GM19328 (cell line): ENCODE measurements around the gene TMEM106B.

ENCODE experiments used
- ATAC-seq: cut with Tn5 transposase; IDR thresholded peaks from one replicate; pipeline ENCODE4 v1.9.1; 2021; ENCODE audit warnings: mild to moderate bottlenecking, moderate library complexity; ENCODE audit not compliant: unreplicated experiment

Gene TMEM106B

GRCh38 chr7:12226756-12227155 lies 15.7 kb downstream of the TMEM106B start:
- ATAC-seq, result no peak

GRCh38 chr7:12228024-12228423 lies 16.9 kb downstream of the TMEM106B start:
- ATAC-seq, result no peak

GRCh38 chr7:12229046-12229445 lies 18.0 kb downstream of the TMEM106B start:
- ATAC-seq, result no peak

- ATAC-seq, result no peak
These were observed 20.0 kb downstream of the TMEM106B start for GRCh38 chr7:12231097-12231496.

- peak; percentile 58 for ATAC-seq
These were observed 22.1 kb downstream of the TMEM106B start for GRCh38 chr7:12233175-12233574.

- no peak for ATAC-seq
These were observed 23.3 kb downstream of the TMEM106B start for GRCh38 chr7:12234334-12234865.

- ATAC-seq, result no peak
These were observed 24.9 kb downstream of the TMEM106B start for GRCh38 chr7:12235970-12236369.

- ATAC-seq, result no peak
These were observed 25.9 kb downstream of the TMEM106B start for GRCh38 chr7:12237007-12237406.

- ATAC-seq, result no peak
These were observed 28.7 kb downstream of the TMEM106B start for GRCh38 chr7:12239806-12240205.

GRCh38 chr7:12244129-12244528 lies 33.0 kb downstream of the TMEM106B start:
- ATAC-seq, result no peak

GRCh38 chr7:12244694-12245093 lies 33.6 kb downstream of the TMEM106B start:
- no peak for ATAC-seq

GRCh38 chr7:12249706-12250105 lies 38.6 kb downstream of the TMEM106B start:
- ATAC-seq, result no peak

GRCh38 chr7:12250232-12250631 lies 39.1 kb downstream of the TMEM106B start:
- no peak for ATAC-seq

GRCh38 chr7:12256090-12256489 lies 45.0 kb downstream of the TMEM106B start:
- ATAC-seq, result no peak

- ATAC-seq, result peak; percentile 100
These were observed 46.5 kb downstream of the TMEM106B start for GRCh38 chr7:12257582-12257981.

- ATAC-seq, result no peak
These were observed 47.0 kb downstream of the TMEM106B start for GRCh38 chr7:12258074-12258473.

GRCh38 chr7:12267542-12267941 lies 56.4 kb downstream of the TMEM106B start:
- no peak for ATAC-seq

- no peak for ATAC-seq
These were observed 58.2 kb downstream of the TMEM106B start for GRCh38 chr7:12269100-12269895.

- ATAC-seq, result no peak
These were observed 69.9 kb downstream of the TMEM106B start for GRCh38 chr7:12281038-12281437.

GRCh38 chr7:12287901-12288300 lies 76.8 kb downstream of the TMEM106B start:
- no peak for ATAC-seq

GRCh38 chr7:12289996-12290395 lies 78.9 kb downstream of the TMEM106B start:
- ATAC-seq, result no peak

GRCh38 chr7:12290761-12291160 lies 79.7 kb downstream of the TMEM106B start:
- no peak for ATAC-seq

GRCh38 chr7:12291870-12292269 lies 80.8 kb downstream of the TMEM106B start:
- ATAC-seq, result no peak
